ENCODE data around the gene FBXO11. TPM values are rescaled to one million over a fixed set of nuclear protein-coding genes. Genes with fewer than 3 reads are reported as not detected.
A peak's percentile ranks its signal among the peaks of the same experiment; 100 is the strongest.

The FBXO11 gene
- total and polyA plus RNA-seq, 2 of the 4 experiments (the other 2 are of a cell fraction): 27.1 to 29.6 TPM

GRCh38 chr2:47892338-47892730 is 14.0 kb downstream of the FBXO11 start:
- Histone ChIP-seq H2BK15ac (ENCODE audit: low read depth, low read length) (no peak overlapping the region), H3K18ac (ENCODE audit: low read depth, low read length) (no peak overlapping the region), H4K8ac (ENCODE audit: low read depth in 2 of 2, low read length in 2 of 2) (no peak overlapping the region), H2AK9ac (replicated peaks; ENCODE audit: low read depth, low read length, poor library complexity) (no peak overlapping the region), H3K4me2 (ENCODE audit: low read depth, low read length) (peak overlapping the region; percentile 20; the same call in 1 of the 2 replicates), H2BK5ac (ENCODE audit: low read depth, low read length, poor library complexity, severe bottlenecking) (no peak overlapping the region), H3K23ac (ENCODE audit: low read depth, low read length) (no peak overlapping the region), H3K79me1 (ENCODE audit: low read depth in 1 of 2, low read length in 2 of 2) (peaks cover 10 to 39% of the 10 kb centered on the region in 2 experiments; a peak in 3 of 4 replicates), H3K4me3 (ENCODE audit: insufficient read depth, low read depth, low read length) (no peak overlapping the region), H2AK5ac (ENCODE audit: low read depth, low read length) (no peak overlapping the region), H2AFZ (replicated peaks; ENCODE audit: low read length, poor library complexity) (no peak overlapping the region), H3K9me3 (ENCODE audit: control insufficient read depth, insufficient read depth, low read length) (no peaks in the 10 kb centered on the region), H3K9me1 (ENCODE audit: insufficient read depth, low read length) (peaks cover 5% of the 10 kb centered on the region; the same call in 1 of the 2 replicates), H4K20me1 (ENCODE audit: insufficient read depth, low read length) (peaks cover 90% of the 10 kb centered on the region), H4K91ac (ENCODE audit: insufficient read depth, low read depth, low read length) (no peak overlapping the region), H3K56ac (ENCODE audit: extremely low read depth, insufficient read depth, low read length) (no peak overlapping the region), H2BK120ac (ENCODE audit: low read depth, low read length) (no peak overlapping the region), H4K5ac (ENCODE audit: low read depth, low read length) (no peak overlapping the region), H3K4me1 (ENCODE audit: control insufficient read depth, insufficient read depth, low read length) (peaks cover 6% of the 10 kb centered on the region), H3K36me3 (ENCODE audit: control insufficient read depth, insufficient read depth, low read length) (peaks cover 1% of the 10 kb centered on the region; the same call in 1 of the 2 replicates), H2BK20ac (ENCODE audit: low read depth, low read length) (no peak overlapping the region), H3K27me3 (ENCODE audit: control insufficient read depth, insufficient read depth, low read length) (no peaks in the 10 kb centered on the region), H3K9ac (ENCODE audit: low read depth, low read length) (no peak overlapping the region), H3K14ac (replicated peaks; ENCODE audit: low read depth, low read length) (no peak overlapping the region), H3K27ac (ENCODE audit: insufficient read depth, low read length) (no peak overlapping the region), H3K4ac (ENCODE audit: low read depth, low read length) (no peak overlapping the region)
- dilution Hi-C loops (cut with HindIII; ENCODE audit: low sequenced_read_pairs, unreplicated experiment) (no loop called here), in situ Hi-C loops (cut with MboI; ENCODE audit: low sequenced_read_pairs) (loop anchor here (10.0 kb wide), 1 partner anchor 432 kb away; no protein-coding TSS in a partner anchor), intact Hi-C loops (cut with micrococcal nuclease) (no loop called here)
- ATAC-seq (ENCODE audit: low read depth) (no peak), DNase-seq (no peak)
- no CpG with 5 or more reads among the region's 2 CpGs for WGBS, 2 experiments (ENCODE audit: extremely low coverage in 2 of 2, insufficient read length in 1 of 2)
- TF ChIP-seq BHLHE40 (IDR thresholded peaks at IDR 0.05; ENCODE audit: low read depth, low read length): no peak
- ChIA-PET POLR2A (ENCODE audit: unreplicated experiment) (no interaction called here), CTCF (no interaction called here)
- no TSS peak for BruUV-seq (replicated peaks)
